Bronchial epithelial cell (primary cell): ENCODE results near the gene SCART1. TPM values are rescaled to one million over a fixed set of nuclear protein-coding genes. Genes with fewer than 3 reads are reported as not detected.
"Not testable (repeated sequence)": the region's sequence is repeated elsewhere in the genome, so short reads cannot be mapped to it uniquely, and the experiment has no call there.

Source experiments
- DNase-seq: peaks from one replicate; pipeline ENCODE4 v3.0.0-alpha.2; 2010; ENCODE audit warnings: low read depth
- FAIRE-seq: peaks from 2 replicates; lab custom pipeline; 2011; peaks lifted over from hg19 to GRCh38; lab: Jason Lieb, UNC
- H3K27me3 ChIP-seq: 2 replicates; pipeline ENCODE4 v1.5.1; 2011; ENCODE audit warnings: low read length; ENCODE audit not compliant: control insufficient read depth, insufficient read depth
- H3K36me3 ChIP-seq: 2 replicates; pipeline ENCODE4 v1.5.1; 2011; ENCODE audit warnings: low read length; ENCODE audit not compliant: control insufficient read depth, insufficient read depth
- H3K4me3 ChIP-seq: 2 replicates; pipeline ENCODE4 v1.5.1; 2011; ENCODE audit warnings: mild to moderate bottlenecking, low read depth, low read length, control low read depth
- CTCF ChIP-seq: IDR thresholded peaks from 2 replicates; pipeline ENCODE4 v1.5.1; 2011; ENCODE audit warnings: mild to moderate bottlenecking, moderate library complexity, low read length, control low read depth, inconsistent platforms; ENCODE audit not compliant: insufficient read depth, severe bottlenecking
- total RNA-seq: library from RNA; depleted of rRNA; stranded (reverse); fragments of >200 nt; gene quantifications from 2 replicates; pipeline ENCODE4 v1.2.1, GENCODE V29; 2014

The SCART1 gene
- total RNA-seq, 1 donor from 2014 or later = 1.1 TPM

GRCh38 chr10:133466683-133467275 is 13.0 kb downstream of the SCART1 start:
- FAIRE-seq (no peak), DNase-seq (no peak)
- no peak for TF ChIP-seq CTCF
- Histone ChIP-seq H3K27me3 (no peaks in the 10 kb centered on the region), H3K4me3 (no peak overlapping the region), H3K36me3 (no peaks in the 10 kb centered on the region)

GRCh38 chr10:133467286-133467911 is 13.7 kb downstream of the SCART1 start:
- no peak for TF ChIP-seq CTCF
- Histone ChIP-seq H3K4me3 (no peak overlapping the region), H3K36me3 (no peaks in the 10 kb centered on the region), H3K27me3 (no peaks in the 10 kb centered on the region)
- DNase-seq (no peak), FAIRE-seq (peak; percentile 90)

DNA sequence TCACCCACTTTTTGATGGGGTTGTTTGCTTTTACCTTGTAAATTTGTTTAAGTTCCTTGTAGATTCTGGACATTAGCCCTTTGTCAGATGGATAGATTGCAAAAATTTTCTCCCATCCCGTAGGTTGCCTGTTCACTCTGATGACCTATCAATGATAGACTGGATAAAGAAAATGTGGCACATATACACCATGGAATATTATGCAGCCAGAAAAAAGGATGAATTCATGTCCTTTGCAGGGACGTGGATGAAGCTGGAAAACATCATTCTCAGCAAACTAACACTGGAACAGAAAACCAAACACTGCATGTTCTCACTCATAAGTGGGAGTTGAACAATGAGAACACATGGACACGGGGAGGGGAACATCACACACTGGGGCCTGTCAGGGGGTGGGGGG is 15.5 kb downstream of the SCART1 start:
- not testable (repeated sequence) for H3K27me3 ChIP-seq, H3K4me3 ChIP-seq, H3K36me3 ChIP-seq, FAIRE-seq, DNase-seq

GRCh38 chr10:133471300-133472109 is 17.8 kb downstream of the SCART1 start:
- no peak for FAIRE-seq
- no peaks in the 10 kb centered on the region for H3K36me3 ChIP-seq
- H3K4me3 ChIP-seq = no peak overlapping the region
- DNase-seq = no peak
- no peaks in the 10 kb centered on the region for H3K27me3 ChIP-seq
- TF ChIP-seq CTCF = no peak

DNA sequence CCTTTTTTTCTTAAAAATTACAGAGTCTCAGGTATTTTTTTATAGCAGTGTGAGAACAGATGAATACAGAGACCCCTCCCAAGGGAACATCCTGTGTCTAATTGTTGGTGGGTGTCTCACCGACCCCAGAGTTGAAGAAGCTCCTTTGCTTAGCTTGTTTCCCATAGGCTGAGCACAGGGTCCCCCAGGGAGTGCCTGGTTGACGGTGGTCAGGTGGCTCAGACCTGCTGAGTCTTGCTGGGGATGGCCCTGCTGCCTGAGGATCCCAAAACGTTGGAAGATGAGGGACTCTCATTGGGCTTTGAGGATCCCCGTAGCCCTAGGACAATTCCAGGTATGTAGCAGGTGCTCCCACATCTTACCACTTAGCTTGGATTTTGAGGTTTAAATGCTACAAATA is 19.5 kb downstream of the SCART1 start:
- H3K4me3 ChIP-seq = no peak overlapping the region
- H3K36me3 ChIP-seq = no peaks in the 10 kb centered on the region
- FAIRE-seq (no peak), DNase-seq (no peak)
- no peaks in the 10 kb centered on the region for H3K27me3 ChIP-seq
- no peak for TF ChIP-seq CTCF

- H3K36me3 ChIP-seq = no peaks in the 10 kb centered on the region
- H3K27me3 ChIP-seq = no peaks in the 10 kb centered on the region
- FAIRE-seq (no peak), DNase-seq (no peak)
- H3K4me3 ChIP-seq = no peak overlapping the region
- TF ChIP-seq CTCF = no peak
These were observed 20.3 kb downstream of the SCART1 start for GRCh38 chr10:133474027-133474426.
